SK-N-SH treated with all-trans-retinoic acid at 6 μM for 48 hours (cell line): ENCODE data around the gene NET1.
A peak's percentile ranks its signal among the peaks of the same experiment; 100 is the strongest.
"Not testable (repeated sequence)": the region's sequence is repeated elsewhere in the genome, so short reads cannot be mapped to it uniquely, and the experiment has no call there.

Experiments used
- ATAC-seq: fragments of 200-7000 bp; cut with Tn5 transposase; 3 replicates; pipeline ENCODE4 v1.9.1; 2020; ENCODE audit warnings: mild to moderate bottlenecking, moderate library complexity
- ARNTL ChIP-seq: fragments of 450-650 bp; formaldehyde crosslinking; IDR thresholded peaks from 2 replicates; pipeline ENCODE4 v1.5.0; 2020; ENCODE audit warnings: low read depth, mild to moderate bottlenecking, moderate library complexity, borderline replicate concordance
- BACH2 ChIP-seq: fragments of 250-450 bp; sonication (Bioruptor Pico); IDR thresholded peaks from 2 replicates; pipeline ENCODE4 v1.9.0; 2021; ENCODE audit warnings: mild to moderate bottlenecking, borderline replicate concordance
- CSDC2 ChIP-seq: fragments of 250-450 bp; sonication (Bioruptor Pico); IDR thresholded peaks from 2 replicates; pipeline ENCODE4 v1.5.0; 2020; ENCODE audit warnings: mild to moderate bottlenecking, moderate library complexity
- ESRRG ChIP-seq: fragments of 250-450 bp; sonication (Bioruptor Pico); IDR thresholded peaks from 2 replicates; pipeline ENCODE4 v1.6.1; 2021; ENCODE audit warnings: mild to moderate bottlenecking
- GLIS3 ChIP-seq: fragments of 250-450 bp; sonication (Bioruptor Pico); IDR thresholded peaks from 2 replicates; pipeline ENCODE4 v1.5.0; 2020; ENCODE audit warnings: mild to moderate bottlenecking, moderate library complexity
- ISL1 ChIP-seq: fragments of 250-450 bp; sonication (Bioruptor Pico); IDR thresholded peaks from 2 replicates; pipeline ENCODE4 v2.1.2; 2022; ENCODE audit warnings: mild to moderate bottlenecking, moderate library complexity
- OSR1 ChIP-seq: fragments of 250-450 bp; sonication (Bioruptor Pico); IDR thresholded peaks from 2 replicates; pipeline ENCODE4 v1.8.0; 2022; ENCODE audit warnings: moderate library complexity, mild to moderate bottlenecking, inconsistent platforms
- POU6F1 ChIP-seq: fragments of 250-450 bp; sonication (Bioruptor Pico); IDR thresholded peaks from 2 replicates; pipeline ENCODE4 v1.8.0; 2021; ENCODE audit warnings: low read depth, mild to moderate bottlenecking, moderate library complexity, borderline replicate concordance
- PPARA ChIP-seq: fragments of 250-450 bp; sonication (Bioruptor Pico); IDR thresholded peaks from 2 replicates; pipeline ENCODE4 v1.5.0; 2020; ENCODE audit warnings: mild to moderate bottlenecking, borderline replicate concordance
- RARB ChIP-seq: fragments of 250-450 bp; sonication (Bioruptor Pico); IDR thresholded peaks from 2 replicates; pipeline ENCODE4 v1.8.0; 2021; ENCODE audit warnings: mild to moderate bottlenecking, moderate library complexity
- SNAI2 ChIP-seq: fragments of 250-450 bp; sonication (Bioruptor Pico); IDR thresholded peaks from 2 replicates; pipeline ENCODE4 v1.5.0; 2020; ENCODE audit warnings: mild to moderate bottlenecking, moderate library complexity
- TOX ChIP-seq: fragments of 250-450 bp; sonication (Bioruptor Pico); IDR thresholded peaks from 2 replicates; pipeline ENCODE4 v1.8.0; 2021; ENCODE audit warnings: mild to moderate bottlenecking, moderate library complexity, borderline replicate concordance
- ZC3H10 ChIP-seq: fragments of 250-450 bp; sonication (Bioruptor Pico); IDR thresholded peaks from 2 replicates; pipeline ENCODE4 v1.5.1; 2021; ENCODE audit warnings: mild to moderate bottlenecking, moderate library complexity
- ZFP30 ChIP-seq: fragments of 450-650 bp; formaldehyde crosslinking; IDR thresholded peaks from 2 replicates; pipeline ENCODE4 v1.5.0; 2022; ENCODE audit warnings: mild to moderate bottlenecking, moderate library complexity
- ZNF565 ChIP-seq: fragments of 450-650 bp; formaldehyde crosslinking; conservative IDR thresholded peaks from 2 replicates; pipeline ENCODE4 v1.5.0; 2020; ENCODE audit warnings: low read depth, mild to moderate bottlenecking, moderate library complexity
- ZNF8 ChIP-seq: fragments of 450-650 bp; formaldehyde crosslinking; IDR thresholded peaks from 2 replicates; pipeline ENCODE4 v1.5.0; 2020; ENCODE audit warnings: mild to moderate bottlenecking, moderate library complexity
- TF ChIP-seq, protein P1 (sequence below): fragments of 250-450 bp; sonication (Bioruptor Pico); IDR thresholded peaks from 2 replicates; pipeline ENCODE4 v1.8.0; 2020; ENCODE audit warnings: mild to moderate bottlenecking, moderate library complexity, borderline replicate concordance
- TF ChIP-seq, protein P2 (sequence below): fragments of 250-450 bp; sonication (Bioruptor Pico); IDR thresholded peaks from 2 replicates; pipeline ENCODE4 v1.5.0; 2020; ENCODE audit warnings: mild to moderate bottlenecking, moderate library complexity
- TF ChIP-seq, protein P3 (sequence below): fragments of 250-450 bp; sonication (Bioruptor Pico); IDR thresholded peaks from 2 replicates; pipeline ENCODE4 v1.5.1; 2021; ENCODE audit warnings: mild to moderate bottlenecking, moderate library complexity

The NET1 gene

GRCh38 chr10:5373307-5373706, 39.0 kb upstream of the NET1 start:
- no peak for ATAC-seq
- TF ChIP-seq BACH2 (CRISPR knock-in tag), result no peak
- TF ChIP-seq, protein P1, sequence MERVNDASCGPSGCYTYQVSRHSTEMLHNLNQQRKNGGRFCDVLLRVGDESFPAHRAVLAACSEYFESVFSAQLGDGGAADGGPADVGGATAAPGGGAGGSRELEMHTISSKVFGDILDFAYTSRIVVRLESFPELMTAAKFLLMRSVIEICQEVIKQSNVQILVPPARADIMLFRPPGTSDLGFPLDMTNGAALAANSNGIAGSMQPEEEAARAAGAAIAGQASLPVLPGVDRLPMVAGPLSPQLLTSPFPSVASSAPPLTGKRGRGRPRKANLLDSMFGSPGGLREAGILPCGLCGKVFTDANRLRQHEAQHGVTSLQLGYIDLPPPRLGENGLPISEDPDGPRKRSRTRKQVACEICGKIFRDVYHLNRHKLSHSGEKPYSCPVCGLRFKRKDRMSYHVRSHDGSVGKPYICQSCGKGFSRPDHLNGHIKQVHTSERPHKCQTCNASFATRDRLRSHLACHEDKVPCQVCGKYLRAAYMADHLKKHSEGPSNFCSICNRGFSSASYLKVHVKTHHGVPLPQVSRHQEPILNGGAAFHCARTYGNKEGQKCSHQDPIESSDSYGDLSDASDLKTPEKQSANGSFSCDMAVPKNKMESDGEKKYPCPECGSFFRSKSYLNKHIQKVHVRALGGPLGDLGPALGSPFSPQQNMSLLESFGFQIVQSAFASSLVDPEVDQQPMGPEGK (CRISPR knock-in tag), result no peak
- no peak for TF ChIP-seq OSR1
- no peak for TF ChIP-seq CSDC2
- TF ChIP-seq ZFP30 (CRISPR knock-in tag), result no peak
- no peak for TF ChIP-seq ZC3H10 (CRISPR knock-in tag)
- TF ChIP-seq, protein P2, sequence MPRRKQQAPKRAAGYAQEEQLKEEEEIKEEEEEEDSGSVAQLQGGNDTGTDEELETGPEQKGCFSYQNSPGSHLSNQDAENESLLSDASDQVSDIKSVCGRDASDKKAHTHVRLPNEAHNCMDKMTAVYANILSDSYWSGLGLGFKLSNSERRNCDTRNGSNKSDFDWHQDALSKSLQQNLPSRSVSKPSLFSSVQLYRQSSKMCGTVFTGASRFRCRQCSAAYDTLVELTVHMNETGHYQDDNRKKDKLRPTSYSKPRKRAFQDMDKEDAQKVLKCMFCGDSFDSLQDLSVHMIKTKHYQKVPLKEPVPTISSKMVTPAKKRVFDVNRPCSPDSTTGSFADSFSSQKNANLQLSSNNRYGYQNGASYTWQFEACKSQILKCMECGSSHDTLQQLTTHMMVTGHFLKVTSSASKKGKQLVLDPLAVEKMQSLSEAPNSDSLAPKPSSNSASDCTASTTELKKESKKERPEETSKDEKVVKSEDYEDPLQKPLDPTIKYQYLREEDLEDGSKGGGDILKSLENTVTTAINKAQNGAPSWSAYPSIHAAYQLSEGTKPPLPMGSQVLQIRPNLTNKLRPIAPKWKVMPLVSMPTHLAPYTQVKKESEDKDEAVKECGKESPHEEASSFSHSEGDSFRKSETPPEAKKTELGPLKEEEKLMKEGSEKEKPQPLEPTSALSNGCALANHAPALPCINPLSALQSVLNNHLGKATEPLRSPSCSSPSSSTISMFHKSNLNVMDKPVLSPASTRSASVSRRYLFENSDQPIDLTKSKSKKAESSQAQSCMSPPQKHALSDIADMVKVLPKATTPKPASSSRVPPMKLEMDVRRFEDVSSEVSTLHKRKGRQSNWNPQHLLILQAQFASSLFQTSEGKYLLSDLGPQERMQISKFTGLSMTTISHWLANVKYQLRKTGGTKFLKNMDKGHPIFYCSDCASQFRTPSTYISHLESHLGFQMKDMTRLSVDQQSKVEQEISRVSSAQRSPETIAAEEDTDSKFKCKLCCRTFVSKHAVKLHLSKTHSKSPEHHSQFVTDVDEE (CRISPR knock-in tag), result no peak
- no peak for TF ChIP-seq GLIS3 (CRISPR knock-in tag)
- TF ChIP-seq POU6F1, result no peak
- TF ChIP-seq TOX, result no peak
- no peak for TF ChIP-seq ESRRG (CRISPR knock-in tag)
- no peak for TF ChIP-seq ARNTL
- TF ChIP-seq, protein P3, sequence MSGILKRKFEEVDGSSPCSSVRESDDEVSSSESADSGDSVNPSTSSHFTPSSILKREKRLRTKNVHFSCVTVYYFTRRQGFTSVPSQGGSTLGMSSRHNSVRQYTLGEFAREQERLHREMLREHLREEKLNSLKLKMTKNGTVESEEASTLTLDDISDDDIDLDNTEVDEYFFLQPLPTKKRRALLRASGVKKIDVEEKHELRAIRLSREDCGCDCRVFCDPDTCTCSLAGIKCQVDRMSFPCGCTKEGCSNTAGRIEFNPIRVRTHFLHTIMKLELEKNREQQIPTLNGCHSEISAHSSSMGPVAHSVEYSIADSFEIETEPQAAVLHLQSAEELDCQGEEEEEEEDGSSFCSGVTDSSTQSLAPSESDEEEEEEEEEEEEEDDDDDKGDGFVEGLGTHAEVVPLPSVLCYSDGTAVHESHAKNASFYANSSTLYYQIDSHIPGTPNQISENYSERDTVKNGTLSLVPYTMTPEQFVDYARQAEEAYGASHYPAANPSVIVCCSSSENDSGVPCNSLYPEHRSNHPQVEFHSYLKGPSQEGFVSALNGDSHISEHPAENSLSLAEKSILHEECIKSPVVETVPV (CRISPR knock-in tag), result no peak
- TF ChIP-seq RARB (CRISPR knock-in tag), result no peak
- no peak for TF ChIP-seq PPARA
- no peak for TF ChIP-seq SNAI2 (CRISPR knock-in tag)
- TF ChIP-seq ZNF8 (CRISPR knock-in tag), result no peak

DNA sequence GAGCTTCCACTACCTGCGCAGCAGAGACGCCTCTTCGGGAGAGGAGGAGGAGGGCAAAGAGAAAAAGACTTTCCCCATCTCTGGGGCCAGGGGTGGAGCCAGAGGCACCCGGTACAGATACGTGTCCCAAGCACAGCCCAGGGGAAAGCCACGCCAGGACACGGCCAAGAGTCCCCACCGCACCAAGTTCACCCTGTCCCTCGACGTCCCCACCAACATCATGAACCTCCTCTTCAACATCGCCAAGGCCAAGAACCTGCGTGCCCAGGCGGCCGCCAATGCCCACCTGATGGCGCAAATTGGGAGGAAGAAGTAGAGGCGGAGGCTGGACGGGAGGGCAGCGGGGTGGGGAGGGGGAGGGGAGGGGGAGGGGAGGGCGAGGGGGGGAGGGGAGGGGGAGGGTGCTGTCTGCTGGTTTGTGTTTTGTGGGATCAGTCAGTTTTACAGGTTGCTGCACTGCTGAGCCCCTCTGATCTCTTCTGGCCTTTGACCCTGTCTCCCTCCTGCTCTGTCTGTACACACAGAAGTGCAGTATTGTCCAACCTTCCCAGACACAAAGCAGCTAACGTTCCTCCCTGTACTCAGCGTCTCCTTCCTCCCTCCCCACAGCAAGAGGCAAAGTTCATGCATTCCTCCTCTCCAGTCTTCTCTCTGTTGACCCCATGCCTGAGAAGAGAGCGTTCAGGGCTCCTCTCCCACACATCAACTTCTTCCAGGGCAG, 38.3 kb upstream of the NET1 start:
- TF ChIP-seq ARNTL, result no peak
- no peak for ATAC-seq

- peak; percentile 27; the same call in 1 of the 3 replicates for ATAC-seq
- TF ChIP-seq ARNTL (no peak), PPARA (no peak), ZNF565 (CRISPR knock-in tag) (no peak), SNAI2 (CRISPR knock-in tag) (no peak), BACH2 (CRISPR knock-in tag) (no peak), ISL1 (no peak), ZFP30 (CRISPR knock-in tag) (no peak), ZC3H10 (CRISPR knock-in tag) (no peak), POU6F1 (no peak), ESRRG (CRISPR knock-in tag) (no peak)
- TF ChIP-seq, protein P3 (CRISPR knock-in tag), result no peak
Measured at GRCh38 chr10:5376450-5376849, 35.9 kb upstream of the NET1 start.

DNA sequence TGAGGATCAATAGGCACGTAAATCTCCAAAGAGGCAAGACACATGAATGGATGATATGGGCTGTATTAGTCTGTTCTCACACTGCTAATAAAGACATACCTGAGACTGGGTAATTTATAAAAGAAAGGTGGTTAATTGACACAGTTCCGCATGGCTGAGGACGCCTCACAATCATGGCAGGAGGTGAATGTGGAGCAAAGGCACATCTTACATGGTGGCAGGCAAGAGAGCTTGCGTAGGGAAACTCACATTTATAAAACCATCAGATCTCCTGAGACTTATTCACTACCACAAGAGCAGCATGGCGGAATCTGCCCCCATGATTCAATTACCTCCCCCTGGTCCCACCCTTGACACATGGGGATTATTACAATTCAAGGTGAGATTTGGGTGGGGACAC, 33.2 kb upstream of the NET1 start:
- ATAC-seq, result not testable (repeated sequence)

DNA sequence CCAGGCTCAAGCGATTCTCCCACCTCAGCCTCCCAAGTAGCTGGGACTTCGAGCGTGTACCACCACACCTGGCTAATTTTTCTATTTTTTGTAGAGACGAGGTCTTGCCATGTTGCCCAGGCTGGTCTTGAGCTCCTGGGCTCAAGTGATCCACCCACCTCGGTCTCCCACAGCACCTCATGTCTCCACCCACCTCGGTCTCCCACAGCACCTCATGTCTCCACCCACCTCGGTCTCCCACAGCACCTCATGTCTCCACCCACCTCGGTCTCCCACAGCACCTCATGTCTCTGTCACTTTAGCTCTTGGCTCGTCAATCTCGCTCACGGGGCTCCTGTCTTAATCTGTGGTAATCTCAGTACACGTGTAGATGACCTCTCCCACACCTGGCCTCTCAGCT, 32.0 kb upstream of the NET1 start:
- not testable (repeated sequence) for ATAC-seq
